H1 (cell line): ENCODE results near the gene CORO2B. TPM values are rescaled to one million over a fixed set of nuclear protein-coding genes. Genes with fewer than 3 reads are reported as not detected.

Experiments used
- CTCF ChIA-PET: fragments of 300-600 bp; sonication (Branson Sonifier 250); formaldehyde crosslinking; loops from one replicate; lab custom pipeline; 2021; ENCODE audit not compliant: partially characterized antibody; lab: Charles Lee
- POLR2A ChIA-PET: fragments of 300-600 bp; sonication (Branson Sonifier 250); formaldehyde crosslinking; loops from one replicate; lab custom pipeline; 2021; ENCODE audit warnings: inconsistent platforms; ENCODE audit not compliant: partially characterized antibody; lab: Charles Lee
- DNase-seq, 2 experiments: peaks; one replicate each; pipeline versions ENCODE4 v3.0.0 to v3.0.0-alpha.2; 2010 to 2022; ENCODE audit warnings: low spot score in 2 of 2, low read depth in 1 of 2, mixed read lengths in 1 of 2
- FAIRE-seq: peaks from 2 replicates; lab custom pipeline; 2011; peaks lifted over from hg19 to GRCh38; lab: Jason Lieb, UNC
- H2AFZ ChIP-seq: 2 replicates; pipeline ENCODE4 v1.8.1; 2012; ENCODE audit warnings: low read length, inconsistent platforms
- H2AK5ac ChIP-seq: 2 replicates; pipeline ENCODE4 v1.6.1; 2013; ENCODE audit warnings: low read depth, low read length
- H2BK120ac ChIP-seq: replicated peaks from 2 replicates; pipeline ENCODE3; 2013; ENCODE audit warnings: low read depth, low read length, inconsistent platforms
- H2BK12ac ChIP-seq: 2 replicates; pipeline ENCODE4 v1.6.1; 2013; ENCODE audit warnings: low read depth, low read length
- H2BK15ac ChIP-seq: 2 replicates; pipeline ENCODE4 v1.6.1; 2013; ENCODE audit warnings: low read length
- H2BK20ac ChIP-seq: 2 replicates; pipeline ENCODE4 v1.6.1; 2013; ENCODE audit warnings: low read length
- H2BK5ac ChIP-seq: 2 replicates; pipeline ENCODE4 v1.6.1; 2013; ENCODE audit warnings: low read depth, low read length
- H3K14ac ChIP-seq: 2 replicates; pipeline ENCODE4 v1.6.1; 2013; ENCODE audit warnings: inconsistent platforms; ENCODE audit not compliant: insufficient read length
- H3K18ac ChIP-seq: 2 replicates; pipeline ENCODE4 v1.6.1; 2013; ENCODE audit warnings: low read length; ENCODE audit errors: extremely low read depth
- H3K23ac ChIP-seq: 2 replicates; pipeline ENCODE4 v1.6.1; 2013; ENCODE audit warnings: inconsistent platforms; ENCODE audit not compliant: insufficient read length
- H3K23me2 ChIP-seq: 2 replicates; pipeline ENCODE4 v1.6.1; 2013; ENCODE audit warnings: low read depth, low read length
- H3K27ac ChIP-seq: 2 replicates; pipeline ENCODE4 v1.6.1; 2011; ENCODE audit warnings: low read depth, low read length, inconsistent platforms
- H3K27me3 ChIP-seq, 4 experiments: replicated peaks in 1 of 4; 1 replicate in 1 of 4; 2 replicates in 3 of 4; pipeline versions ENCODE4 v1.6.1 to v1.8.1; 2011 to 2013; ENCODE audit warnings: low read length in 3 of 4, mild to moderate bottlenecking in 3 of 4, inconsistent platforms in 2 of 4, mixed read lengths in 2 of 4, moderate library complexity in 1 of 4; ENCODE audit not compliant: control insufficient read depth in 3 of 4, insufficient read depth in 3 of 4; ENCODE audit errors: extremely low read depth in 1 of 4
- H3K36me3 ChIP-seq, 4 experiments: 2 replicates each; pipeline versions ENCODE4 v1.6.1 to v1.8.1; 2011 to 2013; ENCODE audit warnings: mild to moderate bottlenecking in 4 of 4, low read length in 3 of 4, moderate library complexity in 2 of 4, control low read depth in 1 of 4, inconsistent platforms in 1 of 4; ENCODE audit not compliant: insufficient read depth in 4 of 4, control insufficient read depth in 2 of 4
- H3K4ac ChIP-seq: replicated peaks from 2 replicates; pipeline ENCODE3; 2013; ENCODE audit warnings: low read length, low read depth, mixed read lengths, inconsistent platforms; ENCODE audit not compliant: insufficient read length
- H3K4me1 ChIP-seq, 4 experiments: replicated peaks in 1 of 4; 1 replicate in 1 of 4; 2 replicates in 3 of 4; pipeline versions ENCODE4 v1.6.1 to v1.8.1; 2011 to 2013; ENCODE audit warnings: low read length in 3 of 4, inconsistent platforms in 2 of 4, mixed read lengths in 1 of 4; ENCODE audit not compliant: insufficient read depth in 4 of 4, control insufficient read depth in 3 of 4
- H3K4me2 ChIP-seq, 2 experiments: 2 replicates each; pipeline versions ENCODE4 v1.6.1 to v1.8.1; 2011 to 2013; ENCODE audit warnings: low read depth in 2 of 2, low read length in 2 of 2, control low read depth in 1 of 2, inconsistent platforms in 1 of 2, mild to moderate bottlenecking in 1 of 2; ENCODE audit not compliant: insufficient read depth in 1 of 2
- H3K4me3 ChIP-seq, 4 experiments: fragments of 200-600, 300-600 bp in 1 of 4; sonication (generic), shearing (Covaris generic), sonication (Bioruptor Twin) in 1 of 4; 2 replicates each; pipeline versions ENCODE4 v1.5.1 to v1.8.1; 2011 to 2016; ENCODE audit warnings: low read length in 4 of 4, low read depth in 3 of 4, control low read depth in 2 of 4, inconsistent platforms in 2 of 4, mild to moderate bottlenecking in 2 of 4, mixed read lengths in 1 of 4, moderate library complexity in 1 of 4; ENCODE audit not compliant: insufficient read depth in 2 of 4; ENCODE audit errors: extremely low read depth in 1 of 4
- H3K56ac ChIP-seq: replicated peaks from 2 replicates; pipeline ENCODE3; 2013; ENCODE audit warnings: low read depth, mild to moderate bottlenecking, mixed read lengths, low read length, inconsistent platforms; ENCODE audit not compliant: insufficient read length
- H3K79me1 ChIP-seq: 2 replicates; pipeline ENCODE4 v1.6.1; 2013; ENCODE audit warnings: low read depth, low read length, control low read depth
- H3K79me2 ChIP-seq, 2 experiments: 2 replicates each; pipeline versions ENCODE4 v1.6.1 to v1.8.1; 2012 to 2013; ENCODE audit warnings: low read length in 2 of 2, mild to moderate bottlenecking in 2 of 2, inconsistent platforms in 1 of 2; ENCODE audit not compliant: insufficient read depth in 2 of 2, control insufficient read depth in 1 of 2
- H3K9ac ChIP-seq, 4 experiments: replicated peaks in 1 of 4; 1 replicate in 1 of 4; 2 replicates in 3 of 4; pipeline versions ENCODE4 v1.6.1 to v1.8.1; 2011 to 2013; ENCODE audit warnings: low read depth in 3 of 4, low read length in 3 of 4, control low read depth in 2 of 4, mild to moderate bottlenecking in 2 of 4, moderate library complexity in 2 of 4, inconsistent platforms in 1 of 4; ENCODE audit errors: extremely low read depth in 1 of 4
- H3K9me3 ChIP-seq, 2 experiments: 2 replicates each; pipeline versions ENCODE4 v1.6.1 to v1.8.1; 2012 to 2013; ENCODE audit warnings: mild to moderate bottlenecking in 2 of 2, moderate library complexity in 2 of 2, control low read depth in 1 of 2, inconsistent platforms in 1 of 2, low read depth in 1 of 2, low read length in 1 of 2, mixed read lengths in 1 of 2; ENCODE audit not compliant: insufficient read depth in 2 of 2
- H4K20me1 ChIP-seq, 2 experiments: replicated peaks in 1 of 2; 2 replicates each; pipeline versions ENCODE3 to v1.8.1; 2011 to 2013; ENCODE audit warnings: inconsistent platforms in 2 of 2, low read length in 2 of 2, mild to moderate bottlenecking in 1 of 2; ENCODE audit not compliant: insufficient read depth in 2 of 2, control insufficient read depth in 1 of 2
- H4K5ac ChIP-seq: 2 replicates; pipeline ENCODE4 v1.6.1; 2013; ENCODE audit warnings: low read length, low read depth, mixed read lengths, inconsistent platforms; ENCODE audit not compliant: insufficient read length
- H4K8ac ChIP-seq: 2 replicates; pipeline ENCODE4 v1.8.0; 2013; ENCODE audit warnings: mild to moderate bottlenecking, moderate library complexity, low read length, inconsistent platforms; ENCODE audit not compliant: insufficient read depth; ENCODE audit errors: extremely low read depth
- H4K91ac ChIP-seq: replicated peaks from 2 replicates; pipeline ENCODE3; 2013; ENCODE audit warnings: low read length, mixed read lengths, inconsistent platforms; ENCODE audit not compliant: insufficient read length
- EGR1 ChIP-seq: IDR thresholded peaks from 2 replicates; pipeline ENCODE4 v1.6.1; 2011; ENCODE audit warnings: low read depth, low read length, borderline replicate concordance
- KDM1A ChIP-seq: fragments of 200-600, 300-600 bp; sonication (generic); IDR thresholded peaks from 2 replicates; pipeline ENCODE4 v1.7.1; 2016; ENCODE audit warnings: mild to moderate bottlenecking, low read length, borderline replicate concordance
- SIN3A ChIP-seq, 2 experiments: IDR thresholded peaks in 1 of 2; conservative IDR thresholded peaks in 1 of 2; 2 replicates each; pipeline ENCODE4 v1.6.1; 2011 to 2012; ENCODE audit warnings: low read length in 2 of 2, improper control_type of control experiment in 1 of 2, low read depth in 1 of 2, mild to moderate bottlenecking in 1 of 2
- SIRT6 ChIP-seq: IDR thresholded peaks from one replicate; pipeline ENCODE4 v1.7.1; 2012; ENCODE audit warnings: low read length, inconsistent platforms
- TCF12 ChIP-seq: IDR thresholded peaks from 2 replicates; pipeline ENCODE4 v1.6.1; 2011; ENCODE audit warnings: low read depth, mild to moderate bottlenecking, low read length
- TEAD4 ChIP-seq: IDR thresholded peaks from 2 replicates; pipeline ENCODE4 v1.6.1; 2012; ENCODE audit warnings: low read depth, low read length, inconsistent platforms, mixed read lengths
- YY1 ChIP-seq: IDR thresholded peaks from 2 replicates; pipeline ENCODE4 v1.6.1; 2011; ENCODE audit warnings: low read depth, mild to moderate bottlenecking, low read length
- WGBS, 2 experiments: shearing (Covaris generic) in 1 of 2; methylation state at CpG; one replicate each; pipeline versions ENCODE4 v1.1.6 to v1.1.7; 2013 to 2015; ENCODE audit warnings: low lambda C conversion rate in 2 of 2, mixed read lengths in 2 of 2, inconsistent platforms in 1 of 2, low coverage in 1 of 2, missing lambda C conversion rate in 1 of 2; ENCODE audit not compliant: insufficient replicate concordance in 2 of 2, insufficient coverage in 1 of 2, insufficient read length in 1 of 2; ENCODE audit errors: extremely low coverage in 1 of 2, missing lambda C conversion rate in 1 of 2; 5-methylcytosine and 5-hydroxymethylcytosine counted together
- polyA plus RNA-seq, 7 experiments: library from polyadenylated mRNA; depleted of rRNA in 3 of 7; stranded (reverse) in 5 of 7; unstranded in 2 of 7; fragments of >200 nt in 5 of 7; fragments of 200-250 nt in 2 of 7; gene quantifications; 1 replicate in 5 of 7; 2 replicates in 1 of 7; 4 replicates in 1 of 7; pipeline versions ENCODE4 v1.2.1 to v1.2.3, GENCODE V29; 2011 to 2013; ENCODE audit warnings: missing spikeins in 2 of 7, mixed read lengths in 2 of 7
- total RNA-seq: library from RNA; stranded (reverse); fragmentation: NEBNext Ultra II Directional; extraction: Animal tissue kit (Norgen Biotek cat#: 25700); gene quantifications from 2 replicates; pipeline ENCODE4 v1.2.1, GENCODE V29; 2021

CORO2B gene
- total and polyA plus RNA-seq, 2 of the 8 experiments (the other 6 are each of a cell fraction or from before 2014, with no cell fraction given), result 3.4 to 6.7 TPM

DNA sequence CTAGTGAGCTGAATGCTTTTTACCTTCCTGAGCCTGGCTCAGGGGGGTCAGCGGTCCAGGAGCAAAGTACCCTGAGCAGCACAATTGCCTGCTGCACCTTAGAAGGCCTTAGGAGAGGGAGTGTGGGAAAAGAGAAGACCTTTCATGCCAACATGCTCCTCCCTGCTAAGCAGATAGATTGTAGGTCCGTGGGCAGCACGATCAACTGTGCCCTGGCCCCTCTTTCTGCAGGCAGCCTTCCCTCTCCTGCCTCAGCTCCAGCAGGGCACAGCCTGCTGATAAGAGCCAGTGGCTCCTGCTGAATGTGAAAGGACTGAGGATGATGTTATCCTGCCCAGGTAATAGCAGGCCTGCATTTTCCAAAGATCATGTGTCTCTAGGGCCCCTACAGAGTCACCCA, 4.1 kb downstream of the CORO2B start:
- Histone ChIP-seq H3K23me2 (peaks cover 11% of the 10 kb centered on the region), H3K9me3 (no peaks in the 10 kb centered on the region), H3K4me3 (no peak overlapping the region), H2AFZ (no peak overlapping the region), H3K4me2 (no peak overlapping the region), H4K20me1 (no peaks in the 10 kb centered on the region), H3K4ac (no peak overlapping the region), H3K23ac (no peak overlapping the region), H3K27me3 (peaks cover 0 to 16% (median 14%) of the 10 kb centered on the region in 4 experiments; a peak in 6 of 7 replicates), H2BK12ac (0 out of 2 replicates have a peak overlapping the region, but pooled peaks have one; percentile 23), H3K4me1 (peaks cover 3 to 23% (median 12%) of the 10 kb centered on the region in 4 experiments), H3K18ac (no peak overlapping the region), H3K56ac (no peak overlapping the region), H2BK120ac (no peak overlapping the region), H3K27ac (no peak overlapping the region), H3K14ac (no peak overlapping the region), H4K91ac (peak overlapping the region; percentile 30), H2AK5ac (0 out of 2 replicates have a peak overlapping the region, but pooled peaks have one; percentile 10), H2BK5ac (no peak overlapping the region), H3K79me2 (no peaks in the 10 kb centered on the region; a peak in 1 of 4 replicates), H2BK20ac (0 out of 2 replicates have a peak overlapping the region, but pooled peaks have one; percentile 21), H3K9ac (no peak overlapping the region), H4K8ac (no peak overlapping the region), H2BK15ac (peak overlapping the region; percentile 97; the same call in 1 of the 2 replicates), H3K36me3 (no peaks in the 10 kb centered on the region), H4K5ac (no peak overlapping the region), H3K79me1 (no peaks in the 10 kb centered on the region; the same call in 1 of the 2 replicates)
- ChIA-PET CTCF (interaction anchor here (0.7 to 4.9 kb wide), 8 partner anchors 14 to 92 kb away, joined by 3 to 26 read pairs (median 3); no protein-coding TSS in a partner anchor), POLR2A (interaction anchor here (1.1 to 1.2 kb wide), 2 partner anchors 15 to 19 kb away, joined by 3 read pairs; no protein-coding TSS in a partner anchor)
- TF ChIP-seq TCF12 (no peak), SIRT6 (no peak), YY1 (no peak), SIN3A (conservative IDR thresholded peaks at IDR 0.05 in 1 of 2, IDR thresholded peaks at IDR 0.05 in 1 of 2; ENCODE audit: low read depth in 1 of 2, low read length in 2 of 2) (no peak), KDM1A (no peak), TEAD4 (no peak), EGR1 (no peak)
- WGBS, 2 experiments, result 83% methylated on average over 3 of the region's 3 CpGs; no CpG with 5 or more reads in 1 of the 2 experiments
- DNase-seq (no peak), FAIRE-seq (no peak)
